Keratinocyte (primary cell): ENCODE data around the gene LRPPRC.

ENCODE experiments used
- EZH2 ChIP-seq: IDR thresholded peaks from one replicate; pipeline ENCODE4 v1.6.1; 2012; ENCODE audit warnings: inconsistent platforms, mild to moderate bottlenecking, low read length, moderate library complexity
- TF ChIP-seq, protein P1 (sequence below), 3 experiments: IDR thresholded peaks in 1 of 3; conservative IDR thresholded peaks in 1 of 3; optimal IDR thresholded peaks in 1 of 3; 2 replicates in 2 of 3; 3 replicates in 1 of 3; pipeline versions ENCODE3 to v1.5.1; 2011; ENCODE audit warnings: low read length in 3 of 3, mild to moderate bottlenecking in 3 of 3, moderate library complexity in 2 of 3, control low read depth in 1 of 3, inconsistent platforms in 1 of 3; ENCODE audit not compliant: insufficient read depth in 2 of 3; ENCODE audit errors: extremely low read depth in 1 of 3

- TF ChIP-seq, protein P1, sequence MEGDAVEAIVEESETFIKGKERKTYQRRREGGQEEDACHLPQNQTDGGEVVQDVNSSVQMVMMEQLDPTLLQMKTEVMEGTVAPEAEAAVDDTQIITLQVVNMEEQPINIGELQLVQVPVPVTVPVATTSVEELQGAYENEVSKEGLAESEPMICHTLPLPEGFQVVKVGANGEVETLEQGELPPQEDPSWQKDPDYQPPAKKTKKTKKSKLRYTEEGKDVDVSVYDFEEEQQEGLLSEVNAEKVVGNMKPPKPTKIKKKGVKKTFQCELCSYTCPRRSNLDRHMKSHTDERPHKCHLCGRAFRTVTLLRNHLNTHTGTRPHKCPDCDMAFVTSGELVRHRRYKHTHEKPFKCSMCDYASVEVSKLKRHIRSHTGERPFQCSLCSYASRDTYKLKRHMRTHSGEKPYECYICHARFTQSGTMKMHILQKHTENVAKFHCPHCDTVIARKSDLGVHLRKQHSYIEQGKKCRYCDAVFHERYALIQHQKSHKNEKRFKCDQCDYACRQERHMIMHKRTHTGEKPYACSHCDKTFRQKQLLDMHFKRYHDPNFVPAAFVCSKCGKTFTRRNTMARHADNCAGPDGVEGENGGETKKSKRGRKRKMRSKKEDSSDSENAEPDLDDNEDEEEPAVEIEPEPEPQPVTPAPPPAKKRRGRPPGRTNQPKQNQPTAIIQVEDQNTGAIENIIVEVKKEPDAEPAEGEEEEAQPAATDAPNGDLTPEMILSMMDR (optimal IDR thresholded peaks at IDR 0.05 in 1 of 3, IDR thresholded peaks at IDR 0.05 in 1 of 3, conservative IDR thresholded peaks at IDR 0.05 in 1 of 3; ENCODE audit: extremely low read depth in 1 of 3, insufficient read depth in 2 of 3, low read length in 3 of 3): no peak
- TF ChIP-seq EZH2: no peak
These were observed 14.9 kb downstream of the LRPPRC start for GRCh38 chr2:43980902-43981301.
